ENCODE results near the gene PDZD4.
"Not testable (repeated sequence)": the region's sequence is repeated elsewhere in the genome, so short reads cannot be mapped to it uniquely, and the experiment has no call there.

PDZD4 gene

GRCh38 chrX:153831429-153832150 lies 1.2 kb upstream of the PDZD4 start:
- DNase-seq (ENCODE audit: low spot score): no peak

GRCh38 chrX:153830640-153831428 lies 490 bp upstream of the PDZD4 start:
- DNase-seq (ENCODE audit: low spot score): no peak

- no peak for DNase-seq (ENCODE audit: low spot score)
Measured at GRCh38 chrX:153829549-153829798, 870 bp downstream of the PDZD4 start.

GRCh38 chrX:153828723-153829548 lies 1.4 kb downstream of the PDZD4 start:
- no peak for DNase-seq (ENCODE audit: low spot score)

GRCh38 chrX:153828308-153828707 lies 2.0 kb downstream of the PDZD4 start:
- no peak for DNase-seq (ENCODE audit: low spot score)

GRCh38 chrX:153827903-153828302 lies 2.4 kb downstream of the PDZD4 start:
- no peak for DNase-seq (ENCODE audit: low spot score)

GRCh38 chrX:153827016-153827415 lies 3.3 kb downstream of the PDZD4 start:
- no peak for DNase-seq (ENCODE audit: low spot score)

- no peak for DNase-seq (ENCODE audit: low spot score)
Measured at GRCh38 chrX:153825042-153825441, 5.3 kb downstream of the PDZD4 start.

- DNase-seq (ENCODE audit: low spot score): no peak
Measured at GRCh38 chrX:153824348-153824747, 6.0 kb downstream of the PDZD4 start.

- no peak for DNase-seq (ENCODE audit: low spot score)
Measured at GRCh38 chrX:153821066-153821465, 9.3 kb downstream of the PDZD4 start.

- no peak for DNase-seq (ENCODE audit: low spot score)
Measured at GRCh38 chrX:153820601-153821000, 9.7 kb downstream of the PDZD4 start.

- DNase-seq (ENCODE audit: low spot score): no peak
Measured at GRCh38 chrX:153819384-153820040, 10.8 kb downstream of the PDZD4 start.

GRCh38 chrX:153818571-153819383 lies 11.6 kb downstream of the PDZD4 start:
- peak; percentile 60 for DNase-seq (ENCODE audit: low spot score)

- not testable (repeated sequence) for DNase-seq (ENCODE audit: low spot score)
Measured at GRCh38 chrX:153818064-153818463, 12.3 kb downstream of the PDZD4 start.

- no peak for DNase-seq (ENCODE audit: low spot score)
Measured at GRCh38 chrX:153816831-153817690, 13.3 kb downstream of the PDZD4 start.

- DNase-seq (ENCODE audit: low spot score): no peak
Measured at GRCh38 chrX:153814591-153815315, 15.6 kb downstream of the PDZD4 start.

- no peak for DNase-seq (ENCODE audit: low spot score)
Measured at GRCh38 chrX:153813161-153813560, 17.2 kb downstream of the PDZD4 start.

- DNase-seq (ENCODE audit: low spot score): no peak
Measured at GRCh38 chrX:153812220-153812619, 18.1 kb downstream of the PDZD4 start.

- no peak for DNase-seq (ENCODE audit: low spot score)
Measured at GRCh38 chrX:153807976-153808375, 22.4 kb downstream of the PDZD4 start.

Data from HuH-7.5 (cell line).